ENCODE data around the gene GOT1. TPM values are rescaled to one million over a fixed set of nuclear protein-coding genes. Genes with fewer than 3 reads are reported as not detected.

GOT1 gene
- total RNA-seq, 2 experiments from 2014 or later: 3.5 to 5.7 TPM

- ATAC-seq (ENCODE audit: poor library complexity) (no peak), DNase-seq (no peak)
- Histone ChIP-seq H3K27ac (ENCODE audit: low read depth in 1 of 2, low read length in 2 of 2) (no peak overlapping the region), H3K4me1 (ENCODE audit: insufficient read depth, low read length) (no peaks in the 10 kb centered on the region), H3K36me3 (ENCODE audit: insufficient read depth, low read length) (no peaks in the 10 kb centered on the region), H3K27me3 (ENCODE audit: control insufficient read depth in 1 of 2, insufficient read depth in 2 of 2, low read length in 2 of 2) (peaks cover 0 to 17% of the 10 kb centered on the region in 2 experiments), H3K9me3 (ENCODE audit: control insufficient read depth in 1 of 2, insufficient read depth in 1 of 2, low read length in 2 of 2) (no peaks in the 10 kb centered on the region), H3K4me3 (ENCODE audit: low read length) (no peak overlapping the region)
- Mint-ChIP-seq H3K27ac (no peak overlapping the region), H3K27me3 (peaks cover 17% of the 10 kb centered on the region), H3K36me3 (ENCODE audit: low read depth) (no peaks in the 10 kb centered on the region), H3K4me1 (ENCODE audit: low read depth) (no peaks in the 10 kb centered on the region), H3K9me3 (no peaks in the 10 kb centered on the region), H3K4me3 (no peak overlapping the region)
- ChIA-PET CTCF (no interaction called here), POLR2A (no interaction called here)
- no peak for TF ChIP-seq CTCF (IDR thresholded peaks at IDR 0.05)
- intact Hi-C loops (cut with DNase I, micrococcal nuclease): no loop called here
Measured at GRCh38 chr10:99357691-99358090, 72.7 kb downstream of the GOT1 start.

GRCh38 chr10:99353182-99353581, 77.2 kb downstream of the GOT1 start:
- CTCF ChIA-PET: no interaction called here
- no peak for ATAC-seq (ENCODE audit: poor library complexity)
- H3K27me3 ChIP-seq (ENCODE audit: control insufficient read depth in 1 of 2, insufficient read depth in 2 of 2, low read length in 2 of 2): peaks cover 0 to 22% of the 10 kb centered on the region in 2 experiments
- Mint-ChIP-seq H3K27ac (no peak overlapping the region), H3K9me3 (no peaks in the 10 kb centered on the region), H3K4me3 (no peak overlapping the region), H3K27me3 (peaks cover 29% of the 10 kb centered on the region), H3K36me3 (ENCODE audit: low read depth) (no peaks in the 10 kb centered on the region), H3K4me1 (ENCODE audit: low read depth) (no peaks in the 10 kb centered on the region)
- H3K27ac ChIP-seq (ENCODE audit: low read depth in 1 of 2, low read length in 2 of 2): no peak overlapping the region
- TF ChIP-seq CTCF (IDR thresholded peaks at IDR 0.05): no peak
- intact Hi-C loops (cut with DNase I, micrococcal nuclease): no loop called here
- no peaks in the 10 kb centered on the region for H3K36me3 ChIP-seq (ENCODE audit: insufficient read depth, low read length)
- DNase-seq: no peak
- POLR2A ChIA-PET: no interaction called here
- H3K4me1 ChIP-seq (ENCODE audit: insufficient read depth, low read length): no peaks in the 10 kb centered on the region
- H3K4me3 ChIP-seq (ENCODE audit: low read length): no peak overlapping the region
- H3K9me3 ChIP-seq (ENCODE audit: control insufficient read depth in 1 of 2, insufficient read depth in 1 of 2, low read length in 2 of 2): no peaks in the 10 kb centered on the region

- H3K9me3 ChIP-seq (ENCODE audit: control insufficient read depth in 1 of 2, insufficient read depth in 1 of 2, low read length in 2 of 2): no peaks in the 10 kb centered on the region
- no peak overlapping the region for H3K27ac ChIP-seq (ENCODE audit: low read depth in 1 of 2, low read length in 2 of 2)
- DNase-seq (no peak), ATAC-seq (ENCODE audit: poor library complexity) (no peak)
- H3K9me3 Mint-ChIP-seq: no peaks in the 10 kb centered on the region
- H3K27ac Mint-ChIP-seq: no peak overlapping the region
- H3K4me1 ChIP-seq (ENCODE audit: insufficient read depth, low read length): no peaks in the 10 kb centered on the region
- no peak overlapping the region for H3K4me3 Mint-ChIP-seq
- H3K36me3 ChIP-seq (ENCODE audit: insufficient read depth, low read length): no peaks in the 10 kb centered on the region
- POLR2A ChIA-PET: no interaction called here
- no peak for TF ChIP-seq CTCF (IDR thresholded peaks at IDR 0.05)
- H3K27me3 Mint-ChIP-seq: peaks cover 32% of the 10 kb centered on the region
- H3K27me3 ChIP-seq (ENCODE audit: control insufficient read depth in 1 of 2, insufficient read depth in 2 of 2, low read length in 2 of 2): peaks cover 0 to 8% of the 10 kb centered on the region in 2 experiments
- no peaks in the 10 kb centered on the region for H3K4me1 Mint-ChIP-seq (ENCODE audit: low read depth)
- H3K36me3 Mint-ChIP-seq (ENCODE audit: low read depth): no peaks in the 10 kb centered on the region
- H3K4me3 ChIP-seq (ENCODE audit: low read length): no peak overlapping the region
- CTCF ChIA-PET: no interaction called here
- intact Hi-C loops (cut with DNase I, micrococcal nuclease): no loop called here
Measured at GRCh38 chr10:99347672-99348071, 82.8 kb downstream of the GOT1 start.

Other genes starting within 250 kb of the GOT1 start
- gene HPSE2, start 194.8 kb downstream of the GOT1 start, total RNA-seq: not detected
- gene CNNM1, start 101.3 kb downstream of the GOT1 start, total RNA-seq: under 1 TPM; 0.16 to 0.17 TPM
- gene NKX2-3, start 102.3 kb upstream of the GOT1 start, total RNA-seq: not detected
- gene SLC25A28, start 189.8 kb upstream of the GOT1 start, total RNA-seq: 100 to 1,000 TPM; 112 to 113 TPM
- gene ENTPD7, start 228.9 kb upstream of the GOT1 start, total RNA-seq: 1 to 10 TPM; 1.1 to 1.4 TPM